Measurements from ENCODE around the gene FSIP1. TPM values are rescaled to one million over a fixed set of nuclear protein-coding genes. Genes with fewer than 3 reads are reported as not detected.
A peak's percentile ranks its signal among the peaks of the same experiment; 100 is the strongest.

The FSIP1 gene
- total and polyA plus RNA-seq, 5 donors from 2014 or later: 0.08 to 1.1 (median 0.20) TPM

DNA sequence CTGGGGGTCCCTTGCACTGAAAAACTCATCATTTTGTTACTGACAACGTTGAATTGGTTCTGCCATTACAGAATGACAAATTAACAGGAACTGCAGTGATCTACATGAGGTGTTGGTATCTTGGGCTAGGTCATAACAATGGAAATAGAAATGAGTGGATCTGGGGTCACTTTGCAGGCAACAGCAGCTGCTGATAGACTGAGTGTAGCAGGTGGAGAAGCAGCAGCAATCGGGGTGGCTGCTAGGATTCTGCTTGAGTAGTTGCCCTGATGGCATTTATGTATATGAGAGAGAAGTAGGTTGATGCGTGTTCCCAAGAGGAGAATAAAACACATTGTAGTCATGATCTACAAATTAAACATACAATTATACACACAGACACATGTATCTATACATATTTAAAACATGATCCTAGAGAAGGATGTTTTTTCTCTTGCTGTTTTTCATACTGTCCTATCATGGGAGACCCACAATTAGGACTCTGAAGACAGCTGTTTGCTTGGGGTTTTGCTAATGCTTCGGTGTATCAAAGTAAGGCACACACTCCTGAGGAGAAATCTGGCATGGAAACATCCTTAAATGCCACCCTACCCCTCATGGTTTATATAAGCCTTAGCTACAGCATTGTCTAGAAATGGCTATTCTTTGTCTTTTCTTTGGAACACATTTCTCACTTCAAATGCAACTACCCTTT, 217.5 kb downstream of the FSIP1 start:
- no peaks in the 10 kb centered on the region for H3K4me1 ChIP-seq (ENCODE audit: control insufficient read depth, insufficient read depth, low read length, poor library complexity, severe bottlenecking)
- no peaks in the 10 kb centered on the region for H3K36me3 ChIP-seq (ENCODE audit: control insufficient read depth, insufficient read depth, low read length)
- no peak overlapping the region for H3K27ac ChIP-seq (ENCODE audit: insufficient read depth, low read length, poor library complexity, severe bottlenecking)
- H3K4me3 ChIP-seq (ENCODE audit: low read depth, low read length): no peak overlapping the region
- ATAC-seq (ENCODE audit: low read depth in 2 of 2) (no peak), DNase-seq (no peak)
- Mint-ChIP-seq H3K36me3 (no peaks in the 10 kb centered on the region), H3K9me3 (no peaks in the 10 kb centered on the region), H3K4me3 (no peak overlapping the region), H3K4me1 (no peaks in the 10 kb centered on the region), H3K27me3 (peaks cover 35% of the 10 kb centered on the region), H3K27ac (no peak overlapping the region)
- H3K27me3 ChIP-seq (ENCODE audit: control insufficient read depth, insufficient read depth, low read length): peaks cover 17% of the 10 kb centered on the region
- no peaks in the 10 kb centered on the region for H3K9me3 ChIP-seq (ENCODE audit: control insufficient read depth in 2 of 2, low read length in 2 of 2)

DNA sequence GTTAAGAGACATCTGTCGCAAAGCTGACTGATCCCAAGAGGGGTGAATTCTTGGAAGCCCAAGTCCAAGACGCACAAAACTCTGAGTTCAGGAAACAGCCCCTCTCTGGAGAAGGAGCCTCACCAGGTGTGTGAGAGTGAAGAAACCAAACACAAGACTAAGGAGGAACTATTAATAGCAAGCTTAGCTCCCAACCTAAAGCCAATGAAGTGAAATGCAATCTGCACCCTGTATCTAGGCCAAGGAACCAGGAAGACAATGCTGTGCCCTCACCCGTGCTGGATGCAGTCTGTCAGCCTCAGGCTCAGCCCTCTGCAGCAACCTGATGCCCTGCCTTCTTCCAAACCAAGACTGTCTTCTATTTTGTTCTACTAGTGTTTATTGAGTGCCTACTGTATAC, 224.2 kb downstream of the FSIP1 start:
- DNase-seq (no peak), ATAC-seq (ENCODE audit: low read depth in 2 of 2) (no peak)
- peaks cover 0 to 1% (median 0%) of the 10 kb centered on the region in 7 donors for H3K9me3 Mint-ChIP-seq
- H3K4me1 Mint-ChIP-seq: no peaks in the 10 kb centered on the region
- no peak overlapping the region for H3K27ac ChIP-seq (ENCODE audit: insufficient read depth, low read length, poor library complexity, severe bottlenecking)
- H3K4me3 ChIP-seq (ENCODE audit: low read depth, low read length): no peak overlapping the region
- H3K27me3 Mint-ChIP-seq: peaks cover 33% of the 10 kb centered on the region
- no peak overlapping the region for H3K4me3 Mint-ChIP-seq
- no peak overlapping the region for H3K27ac Mint-ChIP-seq
- no peaks in the 10 kb centered on the region for H3K9me3 ChIP-seq (ENCODE audit: control insufficient read depth in 2 of 2, low read length in 2 of 2)
- no peaks in the 10 kb centered on the region for H3K4me1 ChIP-seq (ENCODE audit: control insufficient read depth, insufficient read depth, low read length, poor library complexity, severe bottlenecking)
- H3K36me3 ChIP-seq (ENCODE audit: control insufficient read depth, insufficient read depth, low read length): no peaks in the 10 kb centered on the region
- H3K27me3 ChIP-seq (ENCODE audit: control insufficient read depth, insufficient read depth, low read length): peaks cover 10% of the 10 kb centered on the region
- H3K36me3 Mint-ChIP-seq: no peaks in the 10 kb centered on the region

DNA sequence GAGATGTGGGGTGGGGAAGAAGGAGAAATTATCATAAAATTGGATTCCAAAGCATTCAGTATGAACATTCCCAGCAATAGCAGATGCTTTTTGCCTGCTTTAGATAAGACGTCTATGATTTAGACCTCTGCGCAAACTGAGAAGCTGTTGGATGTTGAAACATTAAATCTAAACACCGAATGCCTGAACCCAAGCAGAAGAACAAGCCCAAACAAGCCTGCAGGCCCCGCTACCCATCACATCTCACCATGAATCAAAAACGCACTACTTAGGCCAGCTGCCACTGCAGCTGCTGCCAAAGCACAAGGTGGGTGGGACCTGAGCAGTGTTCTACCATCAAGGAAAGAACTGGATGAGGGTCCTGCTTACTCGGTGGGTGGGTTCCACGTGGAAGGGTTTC, 226.2 kb downstream of the FSIP1 start:
- Histone ChIP-seq H3K27me3 (ENCODE audit: control insufficient read depth, insufficient read depth, low read length) (peaks cover 7% of the 10 kb centered on the region), H3K36me3 (ENCODE audit: control insufficient read depth, insufficient read depth, low read length) (no peaks in the 10 kb centered on the region), H3K27ac (ENCODE audit: insufficient read depth, low read length, poor library complexity, severe bottlenecking) (no peak overlapping the region), H3K9me3 (ENCODE audit: control insufficient read depth in 2 of 2, low read length in 2 of 2) (no peaks in the 10 kb centered on the region), H3K4me3 (ENCODE audit: low read depth, low read length) (no peak overlapping the region), H3K4me1 (ENCODE audit: control insufficient read depth, insufficient read depth, low read length, poor library complexity, severe bottlenecking) (no peaks in the 10 kb centered on the region)
- no peak for DNase-seq
- Mint-ChIP-seq H3K27me3 (peaks cover 36% of the 10 kb centered on the region), H3K4me1 (no peaks in the 10 kb centered on the region), H3K4me3 (no peak overlapping the region), H3K27ac (no peak overlapping the region), H3K9me3 (peaks cover 0 to 1% (median 0%) of the 10 kb centered on the region in 7 donors), H3K36me3 (no peaks in the 10 kb centered on the region)
- ATAC-seq (ENCODE audit: low read depth in 2 of 2): no peak

DNA sequence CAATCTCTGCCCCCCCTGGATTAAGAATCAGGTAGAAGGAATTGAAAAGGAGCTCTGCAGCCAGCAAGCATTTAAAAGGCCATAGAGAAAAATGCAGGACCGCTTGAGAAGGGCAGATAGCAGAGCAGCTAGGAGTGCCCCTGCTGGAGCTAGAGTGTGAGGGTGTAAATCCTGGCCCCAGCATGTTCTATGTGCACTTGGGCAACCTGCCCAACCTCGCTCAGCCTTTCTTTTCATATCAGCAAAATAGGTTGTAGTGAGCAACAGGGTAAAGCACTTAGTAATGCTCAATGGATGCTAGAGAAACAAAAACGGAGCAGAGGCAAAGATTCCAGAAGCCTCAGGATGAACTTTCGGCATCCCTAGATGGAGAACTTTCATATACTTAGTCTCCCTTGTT, 226.8 kb downstream of the FSIP1 start:
- no peak for DNase-seq

GRCh38 chr15:39554746-39555387, 227.8 kb downstream of the FSIP1 start:
- Mint-ChIP-seq H3K4me3 (no peak overlapping the region), H3K36me3 (no peaks in the 10 kb centered on the region), H3K27me3 (peaks cover 38% of the 10 kb centered on the region), H3K9me3 (peaks cover 0 to 1% (median 0%) of the 10 kb centered on the region in 7 donors), H3K27ac (no peak overlapping the region), H3K4me1 (no peaks in the 10 kb centered on the region)
- DNase-seq: peak in 1 of 3 donors; percentile 4
- H3K4me3 ChIP-seq (ENCODE audit: low read depth, low read length): no peak overlapping the region
- no peak overlapping the region for H3K27ac ChIP-seq (ENCODE audit: insufficient read depth, low read length, poor library complexity, severe bottlenecking)
- H3K9me3 ChIP-seq (ENCODE audit: control insufficient read depth in 2 of 2, low read length in 2 of 2): no peaks in the 10 kb centered on the region
- peaks cover 10% of the 10 kb centered on the region for H3K27me3 ChIP-seq (ENCODE audit: control insufficient read depth, insufficient read depth, low read length)
- no peak for ATAC-seq (ENCODE audit: low read depth in 2 of 2)
- no peaks in the 10 kb centered on the region for H3K4me1 ChIP-seq (ENCODE audit: control insufficient read depth, insufficient read depth, low read length, poor library complexity, severe bottlenecking)
- H3K36me3 ChIP-seq (ENCODE audit: control insufficient read depth, insufficient read depth, low read length): no peaks in the 10 kb centered on the region

More for the DNA sequence above, 226.8 kb downstream of the FSIP1 start:
- no peaks in the 10 kb centered on the region for H3K4me1 ChIP-seq (ENCODE audit: control insufficient read depth, insufficient read depth, low read length, poor library complexity, severe bottlenecking)
- no peak overlapping the region for H3K27ac ChIP-seq (ENCODE audit: insufficient read depth, low read length, poor library complexity, severe bottlenecking)
- H3K27ac Mint-ChIP-seq: no peak overlapping the region
- H3K4me3 Mint-ChIP-seq: no peak overlapping the region
- H3K9me3 ChIP-seq (ENCODE audit: control insufficient read depth in 2 of 2, low read length in 2 of 2): no peaks in the 10 kb centered on the region
- H3K4me3 ChIP-seq (ENCODE audit: low read depth, low read length): no peak overlapping the region
- H3K27me3 Mint-ChIP-seq: peaks cover 38% of the 10 kb centered on the region
- no peaks in the 10 kb centered on the region for H3K36me3 ChIP-seq (ENCODE audit: control insufficient read depth, insufficient read depth, low read length)
- H3K4me1 Mint-ChIP-seq: no peaks in the 10 kb centered on the region
- ATAC-seq (ENCODE audit: low read depth in 2 of 2): no peak
- H3K36me3 Mint-ChIP-seq: no peaks in the 10 kb centered on the region
- H3K27me3 ChIP-seq (ENCODE audit: control insufficient read depth, insufficient read depth, low read length): peaks cover 10% of the 10 kb centered on the region
- H3K9me3 Mint-ChIP-seq: peaks cover 0 to 1% (median 0%) of the 10 kb centered on the region in 7 donors

DNA sequence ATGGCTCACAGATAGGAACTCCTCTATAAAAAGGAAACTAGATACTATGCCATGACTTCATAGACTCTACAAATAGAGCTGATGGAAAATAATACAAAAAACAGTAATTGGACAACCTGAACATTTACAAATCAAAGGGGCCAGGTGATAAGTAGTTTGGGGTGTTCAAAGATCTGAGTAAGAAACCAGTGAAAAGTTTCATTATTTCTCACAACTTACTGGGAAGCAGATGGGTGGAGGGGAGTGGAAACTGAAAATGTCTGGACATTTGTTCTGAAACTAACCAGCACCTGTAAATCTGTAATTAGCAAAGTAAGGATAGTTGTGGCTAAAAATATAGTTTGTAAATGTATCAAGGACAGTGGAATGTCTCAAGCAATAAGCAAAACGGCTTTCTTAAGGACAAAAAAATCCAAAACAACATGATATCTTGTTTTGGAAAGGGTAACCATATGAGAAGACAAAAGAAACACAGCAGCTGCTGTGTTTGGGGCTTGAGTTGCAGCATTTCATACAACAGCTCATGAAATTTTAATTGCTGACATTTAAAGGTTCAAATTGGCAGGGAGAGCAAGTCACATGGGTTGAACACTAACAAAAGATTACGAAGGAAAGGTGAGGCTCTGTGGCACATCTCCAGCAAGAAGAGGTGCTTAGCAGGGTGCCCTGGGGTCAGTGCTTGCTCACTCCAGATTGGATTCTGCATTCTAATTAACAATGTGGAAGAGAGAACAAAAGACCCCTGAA, 228.5 kb downstream of the FSIP1 start:
- ATAC-seq (ENCODE audit: low read depth in 2 of 2) (no peak), DNase-seq (no peak)
- Mint-ChIP-seq H3K27me3 (peaks cover 38% of the 10 kb centered on the region), H3K4me3 (no peak overlapping the region), H3K4me1 (no peaks in the 10 kb centered on the region), H3K9me3 (peaks cover 0 to 2% (median 0%) of the 10 kb centered on the region in 7 donors), H3K36me3 (no peaks in the 10 kb centered on the region), H3K27ac (no peak overlapping the region)
- no peaks in the 10 kb centered on the region for H3K9me3 ChIP-seq (ENCODE audit: control insufficient read depth in 2 of 2, low read length in 2 of 2)
- no peak overlapping the region for H3K4me3 ChIP-seq (ENCODE audit: low read depth, low read length)
- H3K4me1 ChIP-seq (ENCODE audit: control insufficient read depth, insufficient read depth, low read length, poor library complexity, severe bottlenecking): no peaks in the 10 kb centered on the region
- H3K27ac ChIP-seq (ENCODE audit: insufficient read depth, low read length, poor library complexity, severe bottlenecking): no peak overlapping the region
- H3K27me3 ChIP-seq (ENCODE audit: control insufficient read depth, insufficient read depth, low read length): peaks cover 14% of the 10 kb centered on the region
- H3K36me3 ChIP-seq (ENCODE audit: control insufficient read depth, insufficient read depth, low read length): no peaks in the 10 kb centered on the region

- no peaks in the 10 kb centered on the region for H3K36me3 ChIP-seq (ENCODE audit: control insufficient read depth, insufficient read depth, low read length)
- Mint-ChIP-seq H3K4me3 (no peak overlapping the region), H3K27ac (no peak overlapping the region), H3K4me1 (no peaks in the 10 kb centered on the region), H3K27me3 (peaks cover 37% of the 10 kb centered on the region), H3K9me3 (peaks cover 0 to 3% (median 0%) of the 10 kb centered on the region in 7 donors), H3K36me3 (no peaks in the 10 kb centered on the region)
- H3K4me3 ChIP-seq (ENCODE audit: low read depth, low read length): no peak overlapping the region
- DNase-seq (no peak), ATAC-seq (ENCODE audit: low read depth in 2 of 2) (no peak)
- no peaks in the 10 kb centered on the region for H3K4me1 ChIP-seq (ENCODE audit: control insufficient read depth, insufficient read depth, low read length, poor library complexity, severe bottlenecking)
- H3K27me3 ChIP-seq (ENCODE audit: control insufficient read depth, insufficient read depth, low read length): peaks cover 12% of the 10 kb centered on the region
- no peaks in the 10 kb centered on the region for H3K9me3 ChIP-seq (ENCODE audit: control insufficient read depth in 2 of 2, low read length in 2 of 2)
- no peak overlapping the region for H3K27ac ChIP-seq (ENCODE audit: insufficient read depth, low read length, poor library complexity, severe bottlenecking)
These were observed 230.1 kb downstream of the FSIP1 start for GRCh38 chr15:39552556-39552955.
